HG02870 (cell line): ENCODE results near the gene MLC1.

Source experiments
- ATAC-seq: cut with Tn5 transposase; IDR thresholded peaks from one replicate; pipeline ENCODE4 v1.9.1; 2021; ENCODE audit warnings: mild to moderate bottlenecking, moderate library complexity; ENCODE audit not compliant: unreplicated experiment

Gene MLC1

DNA sequence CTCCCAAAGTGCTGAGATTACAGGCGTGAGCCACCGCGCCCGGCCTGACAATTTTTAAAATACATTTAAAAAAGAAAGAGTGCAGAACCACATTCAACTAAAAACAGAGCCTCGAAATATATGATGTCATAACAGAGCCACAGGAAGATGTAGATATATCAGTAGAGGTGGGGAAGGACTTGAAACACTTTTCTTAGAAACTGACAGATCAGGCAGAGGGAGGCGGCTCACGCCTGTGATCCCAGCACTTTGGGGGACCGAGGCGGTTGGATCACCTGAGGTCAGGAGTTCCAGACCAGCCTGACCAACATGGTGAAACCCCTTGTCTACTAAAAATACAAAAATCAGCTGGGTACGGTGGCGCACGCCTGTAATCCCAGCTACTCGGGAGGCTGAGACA, 7.0 kb downstream of the MLC1 start:
- no peak for ATAC-seq

DNA sequence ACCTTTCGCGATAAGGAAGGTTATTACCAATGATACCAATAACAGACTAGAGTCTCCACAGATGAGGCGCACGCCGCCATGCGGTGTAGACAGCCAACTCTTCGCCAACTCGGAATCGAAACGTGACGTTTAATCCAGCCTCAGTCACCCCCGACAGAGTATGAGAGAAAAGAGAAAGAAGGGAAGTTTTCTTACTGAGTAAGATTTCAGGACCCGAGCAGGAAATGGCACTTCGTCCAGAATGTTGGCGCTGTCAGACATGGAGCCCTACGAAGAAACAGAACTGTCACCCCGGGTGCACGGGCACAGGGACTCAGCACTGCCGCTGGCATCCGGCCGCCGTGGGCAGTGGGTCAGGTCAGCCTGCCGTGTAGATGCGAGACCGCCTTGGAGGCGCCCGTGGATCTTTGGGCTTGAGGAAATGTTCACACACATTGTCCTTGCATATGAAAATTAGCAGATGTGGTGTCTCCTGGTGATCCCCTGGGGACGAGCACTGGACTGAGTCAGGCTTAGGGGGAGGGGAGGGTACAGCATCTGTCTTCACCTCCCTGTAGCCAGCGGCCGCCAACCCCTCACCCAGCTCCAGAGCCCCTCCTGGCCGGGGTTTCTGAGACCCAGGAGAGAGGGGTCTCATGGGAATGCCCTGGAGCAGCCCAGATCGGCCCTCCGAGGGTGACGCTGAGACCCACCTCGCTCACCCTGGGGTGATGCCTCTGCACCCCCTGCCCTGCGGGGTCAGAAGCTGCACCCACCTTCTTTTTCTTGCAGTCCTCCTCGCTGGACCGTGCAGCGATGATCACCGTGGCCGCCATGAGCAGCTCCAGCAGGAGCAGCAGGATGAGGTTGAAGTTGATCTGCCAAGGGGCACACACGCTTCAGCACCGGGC, 8.3 kb downstream of the MLC1 start:
- ATAC-seq = no peak

DNA sequence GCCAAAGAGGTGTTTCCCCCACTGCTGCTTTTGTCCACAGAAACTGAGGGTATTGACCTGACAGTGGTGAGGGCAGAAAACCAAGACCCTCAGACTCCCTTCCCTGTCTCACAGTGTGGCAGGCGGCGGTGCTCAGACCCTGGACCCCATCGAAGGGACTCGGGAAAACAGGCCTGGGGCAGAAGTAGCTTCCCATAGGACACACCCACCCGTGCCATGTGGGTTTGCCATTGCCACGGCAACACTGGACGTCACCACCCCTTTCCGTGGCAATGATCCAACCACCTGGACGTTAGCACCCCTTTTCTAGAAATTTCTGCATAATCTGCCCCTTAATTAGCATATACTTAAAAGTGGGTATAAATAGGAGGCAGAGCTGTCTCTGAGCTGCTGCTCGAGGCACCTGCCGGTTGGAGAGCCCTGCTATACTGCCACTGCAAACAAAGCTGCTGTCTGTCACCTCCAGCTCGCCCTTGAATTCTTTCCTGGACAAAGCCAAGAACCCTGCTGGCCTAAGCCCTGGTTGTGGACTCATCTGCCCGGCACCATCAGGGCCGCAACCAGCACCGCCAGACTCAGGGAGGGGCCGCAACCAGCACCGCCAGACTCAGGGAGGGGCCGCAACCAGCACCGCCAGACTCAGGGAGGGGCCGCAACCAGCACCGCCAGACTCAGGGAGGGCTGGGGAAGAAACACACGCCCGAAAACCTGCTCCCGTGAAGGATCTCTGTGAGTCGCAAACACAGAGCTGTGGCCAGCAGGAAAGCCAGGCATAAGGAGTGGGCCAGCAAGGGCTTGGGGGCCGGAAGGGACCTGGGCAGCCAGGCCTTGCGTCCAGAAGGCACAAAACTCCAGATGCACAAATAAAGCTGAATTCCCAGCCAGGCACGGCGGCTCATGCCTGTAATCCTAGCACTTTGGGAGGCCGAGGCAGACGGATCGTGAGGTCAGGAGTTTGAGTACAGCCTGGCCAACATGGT, 10.4 kb downstream of the MLC1 start:
- ATAC-seq = no peak

DNA sequence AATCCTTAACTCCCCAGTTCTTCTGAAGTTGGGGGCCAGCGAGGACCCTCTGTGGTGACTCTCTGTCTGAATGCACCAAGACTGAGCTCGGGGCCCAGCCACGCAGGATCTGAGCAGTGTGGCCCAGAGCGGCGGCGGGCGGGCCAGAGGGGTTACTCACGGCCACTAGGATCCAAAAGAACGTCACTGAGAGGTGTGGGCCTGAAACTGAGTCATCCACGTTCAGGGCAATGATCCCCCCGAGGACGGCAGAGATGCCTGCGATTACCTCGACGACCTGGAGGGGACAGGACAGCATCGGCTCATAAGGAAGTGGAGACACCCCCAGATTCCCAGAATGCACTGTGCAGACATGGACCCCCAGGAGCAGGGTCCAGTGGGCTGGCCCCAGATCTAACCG, 11.2 kb downstream of the MLC1 start:
- no peak for ATAC-seq

DNA sequence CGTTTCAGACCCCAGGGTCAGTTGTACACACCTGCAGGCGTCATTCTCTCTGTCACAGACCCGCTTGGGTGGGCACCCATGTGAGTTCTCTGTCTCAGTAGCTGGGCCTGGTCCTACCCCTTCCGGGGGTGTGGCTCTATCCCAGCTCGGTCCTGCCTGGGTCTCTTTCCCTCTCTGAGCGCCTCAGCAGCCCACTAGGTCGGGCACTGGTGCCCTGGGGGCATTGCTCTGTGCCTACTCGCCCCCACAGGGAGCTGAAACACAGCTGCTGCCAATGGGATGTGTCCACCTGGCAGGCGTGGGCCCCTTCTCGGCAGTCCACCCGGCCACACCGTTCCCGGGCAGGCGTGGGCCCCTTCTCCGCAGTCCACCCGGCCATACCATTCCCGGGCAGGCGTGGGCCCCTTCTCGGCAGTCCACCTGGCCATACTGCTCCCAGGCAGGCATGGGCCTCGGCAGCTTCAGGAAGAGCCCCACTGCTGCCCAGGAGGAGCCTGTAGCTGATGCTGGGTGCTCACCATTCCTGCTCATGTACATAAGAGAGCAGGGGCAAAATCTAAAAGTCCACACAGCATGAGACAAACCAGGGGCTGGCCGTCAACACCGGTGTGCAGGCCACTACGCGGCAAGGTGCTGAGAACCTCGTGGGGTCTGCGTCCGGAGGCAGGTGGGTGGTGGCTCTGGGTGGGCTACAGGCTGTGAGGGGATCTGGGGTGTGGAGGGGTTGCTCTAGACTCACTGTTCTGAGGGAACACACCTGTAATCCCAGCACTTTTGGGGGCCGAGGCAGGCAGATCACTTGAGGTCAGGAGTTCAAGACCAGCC, 12.3 kb downstream of the MLC1 start:
- no peak for ATAC-seq

DNA sequence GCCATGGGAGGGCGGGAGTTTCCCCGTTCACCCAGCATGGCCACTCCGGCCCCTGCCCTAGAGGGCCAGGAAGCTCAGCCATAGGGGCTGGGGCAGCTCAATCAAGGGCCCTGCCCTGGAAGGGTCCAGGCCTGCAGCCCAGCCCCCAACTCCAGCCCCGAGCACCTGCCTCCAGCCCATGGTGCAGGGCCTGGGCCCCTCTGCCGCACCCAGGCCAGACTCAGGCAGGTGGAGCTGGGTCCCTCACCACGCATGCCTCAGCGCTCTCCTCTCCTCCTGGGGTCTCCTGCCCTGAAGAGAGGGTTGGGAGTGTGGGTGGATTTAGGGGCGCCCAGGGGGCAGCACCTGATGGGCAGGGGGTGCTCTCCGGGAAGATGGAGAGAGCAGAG, 13.1 kb downstream of the MLC1 start:
- no peak for ATAC-seq

DNA sequence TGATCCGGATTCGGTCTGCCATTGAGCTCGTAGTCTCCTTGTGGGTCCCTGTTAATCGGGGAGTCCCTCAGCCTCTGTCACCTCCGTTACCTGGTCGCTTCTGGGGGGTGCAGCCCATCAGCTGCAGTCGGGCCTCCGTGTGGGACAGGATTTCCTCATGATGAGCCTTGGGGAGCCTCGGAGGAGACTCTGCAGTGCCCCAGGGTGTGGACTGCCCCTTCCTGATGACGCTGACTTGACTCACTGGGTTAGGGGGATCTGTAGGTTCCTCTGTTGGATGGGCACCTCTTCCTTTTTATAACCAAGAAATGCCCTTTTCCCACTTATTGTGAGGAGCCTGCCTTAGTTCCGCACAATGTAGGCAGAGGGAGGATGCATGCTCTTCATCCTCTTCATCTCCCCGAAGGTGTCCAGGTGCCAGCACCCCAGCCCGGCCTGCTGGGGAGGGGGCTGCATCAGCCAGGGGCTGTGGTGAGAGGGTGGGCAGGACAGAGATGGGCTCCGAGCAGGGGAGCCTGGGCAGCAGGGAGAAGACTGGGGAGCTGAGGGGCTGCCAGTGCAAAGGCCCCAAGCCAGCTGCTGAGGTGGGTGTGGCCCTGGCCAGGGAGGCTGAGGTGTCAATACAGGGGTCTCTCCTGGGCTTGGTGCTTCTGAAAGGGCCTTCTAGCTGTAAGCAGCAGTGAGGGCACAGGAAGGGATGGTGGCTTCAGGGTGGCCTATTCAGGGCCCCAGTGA, 13.6 kb downstream of the MLC1 start:
- no peak for ATAC-seq

DNA sequence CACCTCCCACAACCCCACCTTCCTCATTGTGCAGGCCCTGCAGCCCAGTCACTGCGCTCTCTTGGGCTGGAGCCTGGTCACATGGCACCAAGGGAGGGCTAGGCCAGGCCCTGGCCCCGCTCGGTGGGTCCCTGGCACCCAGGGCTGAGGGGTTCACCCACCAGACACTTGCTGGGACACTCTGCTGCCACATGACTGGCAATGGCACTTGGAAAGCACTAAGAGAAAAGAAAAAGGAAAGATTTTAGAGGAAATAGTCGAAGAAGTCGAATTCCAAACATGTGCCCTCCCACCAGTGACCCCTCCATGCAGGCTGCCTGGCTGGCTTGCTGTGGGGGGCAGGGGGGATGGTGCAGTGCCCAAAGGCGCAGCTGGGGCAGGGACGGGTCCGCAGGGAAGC, 14.9 kb downstream of the MLC1 start:
- ATAC-seq = no peak

DNA sequence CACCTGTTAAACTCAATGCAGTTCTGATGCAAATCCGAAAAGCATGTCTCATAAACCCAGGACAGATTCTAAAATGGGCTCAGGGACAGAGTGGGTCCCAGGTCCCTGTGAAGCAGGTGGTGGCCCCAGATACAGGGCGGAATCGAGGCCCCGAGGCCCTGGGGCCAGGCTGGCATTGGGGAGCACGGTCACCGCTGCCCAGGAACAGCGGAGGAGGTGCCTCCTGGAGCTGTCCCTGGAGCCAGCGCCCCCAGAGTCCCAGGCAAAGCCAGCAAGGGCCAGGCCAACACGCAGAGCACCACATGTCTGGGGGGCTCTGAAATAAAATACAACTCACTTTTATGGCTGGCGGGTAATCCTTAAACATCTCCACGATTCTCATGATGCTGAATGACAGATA, 17.1 kb downstream of the MLC1 start:
- ATAC-seq = no peak

DNA sequence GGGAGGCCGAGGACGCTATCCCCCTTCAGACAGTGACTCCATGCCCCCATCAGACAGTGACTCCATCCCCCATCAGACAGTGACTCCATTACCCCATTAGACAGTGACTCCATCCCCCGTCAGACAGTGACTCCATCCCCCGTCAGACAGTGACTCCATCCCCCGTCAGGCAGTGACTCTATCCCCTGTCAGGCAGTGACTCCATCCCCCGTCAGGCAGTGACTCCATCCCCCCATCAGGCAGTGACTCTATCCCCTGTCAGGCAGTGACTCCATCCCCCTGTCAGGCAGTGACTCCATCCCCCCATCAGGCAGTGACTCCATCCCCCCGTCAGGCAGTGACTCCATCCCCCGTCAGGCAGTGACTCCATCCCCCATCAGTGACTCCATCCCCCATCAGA, 18.0 kb downstream of the MLC1 start:
- no peak for ATAC-seq

DNA sequence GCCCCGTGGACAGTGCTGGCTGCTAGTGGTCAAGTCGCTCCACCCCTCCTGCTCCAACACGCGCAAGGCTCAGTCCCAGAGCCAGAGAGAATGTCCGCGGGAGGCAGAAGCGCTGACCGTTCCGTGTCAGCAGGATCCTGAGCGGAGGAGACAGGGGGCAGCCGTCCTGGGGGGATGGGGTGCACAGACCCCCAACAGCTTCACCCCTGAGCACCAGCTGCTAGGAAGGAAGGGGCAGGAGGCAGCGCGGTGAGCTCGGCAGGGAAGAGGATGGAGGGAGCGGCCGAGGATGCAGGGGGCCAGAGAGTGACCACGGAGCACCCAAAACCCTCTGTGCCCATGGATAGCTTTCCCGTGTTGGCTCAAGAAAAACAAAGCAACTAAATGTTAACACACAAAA, 20.8 kb downstream of the MLC1 start:
- no peak for ATAC-seq

DNA sequence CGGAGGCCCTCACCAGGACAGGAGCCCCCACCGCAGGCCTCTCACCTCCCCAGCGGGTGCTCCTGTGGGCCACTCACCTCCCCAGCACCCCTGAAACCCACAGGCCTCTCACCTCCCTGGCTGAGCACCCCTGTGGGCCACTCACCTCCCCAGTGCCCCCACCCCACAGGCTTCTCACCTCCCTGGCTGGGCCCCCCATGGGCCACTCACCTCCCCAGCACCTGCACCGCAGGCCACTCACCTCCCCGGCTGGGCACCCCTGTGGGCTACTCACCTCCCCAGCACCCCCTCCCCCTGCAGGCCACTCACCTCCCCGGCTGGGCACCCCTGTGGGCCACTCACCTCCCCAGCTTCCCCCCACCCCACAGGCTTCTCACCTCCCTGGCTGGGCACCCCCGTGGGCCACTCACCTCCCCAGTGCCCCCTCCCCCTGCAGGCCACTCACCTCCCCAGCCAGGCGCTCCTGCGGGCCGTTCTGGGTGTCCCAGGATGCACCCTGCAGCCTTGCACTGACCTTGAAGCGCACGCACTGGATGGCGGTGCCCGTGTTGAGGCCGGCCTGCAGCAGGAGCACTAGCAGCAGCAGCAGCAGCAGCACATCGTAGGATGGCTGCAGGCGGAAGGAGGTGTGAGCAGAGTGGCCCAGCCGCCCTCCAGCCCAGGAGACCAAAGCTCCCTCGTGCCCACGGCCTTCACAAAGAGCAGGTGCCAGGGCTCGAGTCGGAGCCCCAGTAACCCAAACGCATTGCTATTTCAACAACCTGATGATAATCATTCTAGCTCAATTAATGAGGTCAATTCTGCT, 21.4 kb downstream of the MLC1 start:
- ATAC-seq = no peak

DNA sequence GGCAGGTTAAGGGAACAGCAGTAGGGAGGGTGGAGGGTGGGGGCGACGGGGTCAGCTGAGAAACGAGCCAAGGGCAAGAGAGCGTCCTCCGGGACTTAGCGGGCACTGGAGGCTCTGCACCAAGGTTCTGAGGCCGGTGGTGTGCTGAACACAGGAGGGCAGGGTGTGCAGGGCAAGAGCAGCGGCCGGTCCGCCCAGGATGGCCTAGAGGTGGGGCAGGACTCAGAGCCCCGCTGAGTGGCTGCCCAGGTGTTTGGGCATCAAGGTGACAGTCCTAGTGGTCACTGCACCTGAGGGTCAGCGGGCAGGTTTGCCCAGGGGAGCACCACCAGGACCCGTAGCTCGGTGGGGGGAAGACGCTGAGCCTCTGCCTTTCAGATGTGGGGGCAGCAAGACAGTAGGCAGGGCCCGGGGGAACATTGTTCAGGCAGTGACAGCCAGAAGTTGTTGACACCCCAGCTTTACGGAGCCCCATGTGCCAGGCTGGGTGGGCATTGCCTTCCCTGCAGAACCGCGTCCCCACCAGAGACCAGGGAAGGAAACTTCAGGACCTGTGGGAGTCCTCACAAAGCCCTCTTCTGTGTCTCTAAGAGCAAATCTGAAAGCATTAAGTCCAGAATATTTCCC, 22.6 kb downstream of the MLC1 start:
- no peak for ATAC-seq

DNA sequence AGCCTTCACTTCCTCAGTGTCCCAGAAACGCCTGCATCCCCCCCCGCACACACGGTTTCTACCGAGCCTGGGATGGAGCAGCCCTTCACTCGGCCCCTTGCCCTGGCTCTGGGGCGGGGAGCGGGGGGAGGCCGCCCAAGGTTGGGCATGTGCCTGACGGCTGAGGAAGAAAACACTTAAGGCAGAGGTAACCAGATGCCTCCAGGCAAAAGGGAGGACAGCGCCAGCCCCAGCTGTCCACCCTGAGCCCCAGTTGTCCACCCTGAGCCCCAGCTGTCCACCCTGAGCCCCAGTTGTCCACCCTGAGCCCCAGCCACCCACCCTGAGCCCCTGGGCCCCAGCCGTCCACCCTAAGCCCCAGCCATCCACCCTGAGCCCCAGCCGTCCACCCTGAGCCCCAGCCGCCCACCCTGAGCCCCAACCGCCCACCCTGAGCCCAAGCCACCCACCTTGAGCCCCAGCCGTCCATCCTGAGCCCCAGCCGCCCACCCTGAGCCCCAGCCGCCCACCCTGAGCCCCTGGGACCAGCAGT, 23.3 kb downstream of the MLC1 start:
- no peak for ATAC-seq

DNA sequence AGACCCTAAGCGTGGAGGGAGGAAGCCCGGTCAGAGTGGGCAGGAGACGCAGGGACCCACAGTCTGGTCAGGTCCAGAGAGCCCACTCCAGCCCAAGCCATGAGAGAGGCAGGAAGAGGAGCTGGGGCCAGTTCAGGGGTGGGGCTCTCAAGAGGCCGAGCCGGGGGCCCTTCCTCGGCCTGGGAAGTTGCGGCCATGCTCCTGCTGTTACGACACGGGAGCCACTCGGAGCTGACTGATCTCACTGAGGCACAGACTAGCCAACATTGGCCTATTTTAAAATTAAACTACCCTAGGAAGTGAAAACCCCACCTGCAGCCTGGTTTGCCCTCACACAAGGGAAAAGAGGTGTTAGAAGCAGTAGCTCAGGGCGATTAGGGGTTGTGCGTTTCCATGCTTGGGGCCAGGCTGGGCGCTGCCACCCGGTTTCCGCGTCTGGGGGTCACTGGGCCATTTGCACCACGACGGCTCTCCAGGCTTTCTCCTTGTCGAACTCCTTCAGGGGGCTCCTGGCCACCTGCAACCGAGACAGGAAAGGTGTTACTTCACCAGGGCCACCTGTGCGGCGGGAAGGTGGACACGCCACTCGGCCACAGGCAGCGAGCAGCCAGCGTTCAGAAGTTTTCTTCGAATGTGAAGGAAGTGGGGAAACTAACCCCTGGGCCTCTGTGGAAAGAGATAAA, 23.9 kb downstream of the MLC1 start:
- ATAC-seq = no peak

DNA sequence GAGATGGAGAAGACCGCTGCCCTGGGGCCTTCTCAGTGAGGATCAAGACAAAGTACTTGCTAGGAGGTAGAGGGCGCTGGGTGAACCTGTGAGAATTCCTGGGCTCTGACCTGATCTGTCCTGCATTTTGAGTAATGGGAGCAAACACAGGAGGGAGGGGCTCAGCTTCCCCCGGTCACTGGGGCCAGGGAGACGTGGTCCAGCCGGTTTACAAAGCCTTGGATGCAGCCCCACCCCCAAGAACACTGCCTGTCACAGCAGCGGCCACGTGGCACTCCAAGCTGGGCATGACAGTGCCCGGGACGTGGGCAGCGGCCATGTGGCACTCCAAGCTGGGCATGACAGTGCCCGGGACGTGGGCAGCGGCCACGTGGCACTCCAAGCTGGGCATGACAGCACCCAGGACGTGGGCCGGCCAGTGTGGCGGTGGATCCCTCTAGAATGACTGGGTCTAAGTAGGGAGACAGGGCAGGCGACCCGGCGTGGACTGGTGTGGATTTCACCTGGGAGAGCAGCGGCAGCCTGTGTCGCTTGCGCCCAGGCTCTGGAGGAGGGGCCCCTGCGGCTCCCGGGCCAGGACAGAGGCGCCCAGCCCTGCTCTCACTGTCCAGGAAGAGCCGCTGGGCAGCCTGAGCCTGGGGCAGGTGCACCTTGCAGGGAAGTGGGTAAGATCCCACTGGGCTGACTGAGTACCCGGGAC, 24.6 kb downstream of the MLC1 start:
- no peak for ATAC-seq

DNA sequence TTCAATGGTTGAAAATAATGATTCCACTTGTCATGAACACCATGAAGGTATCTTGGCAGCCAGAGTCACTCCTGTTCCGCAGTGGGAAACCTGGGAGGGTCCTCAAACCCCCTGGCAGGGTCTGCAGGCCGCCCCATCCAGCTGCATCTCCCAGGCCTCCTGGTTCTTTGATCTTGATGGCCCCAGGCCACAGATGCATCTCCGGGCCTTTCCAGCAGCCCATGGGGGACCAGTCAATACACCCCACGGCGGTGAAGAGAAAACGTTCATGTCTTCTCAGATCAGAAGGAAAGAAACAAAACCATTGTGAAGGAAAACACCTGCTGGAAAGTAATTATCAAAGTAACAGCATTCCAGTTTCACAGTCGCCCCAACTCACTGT, 25.4 kb downstream of the MLC1 start:
- no peak for ATAC-seq
